HuH-7.5 (cell line): Measurements from ENCODE around the gene CSMD2.

ENCODE experiments used
- DNase-seq: peaks from one replicate; pipeline ENCODE4 v3.0.0; 2011; ENCODE audit warnings: low spot score

CSMD2 gene

DNA sequence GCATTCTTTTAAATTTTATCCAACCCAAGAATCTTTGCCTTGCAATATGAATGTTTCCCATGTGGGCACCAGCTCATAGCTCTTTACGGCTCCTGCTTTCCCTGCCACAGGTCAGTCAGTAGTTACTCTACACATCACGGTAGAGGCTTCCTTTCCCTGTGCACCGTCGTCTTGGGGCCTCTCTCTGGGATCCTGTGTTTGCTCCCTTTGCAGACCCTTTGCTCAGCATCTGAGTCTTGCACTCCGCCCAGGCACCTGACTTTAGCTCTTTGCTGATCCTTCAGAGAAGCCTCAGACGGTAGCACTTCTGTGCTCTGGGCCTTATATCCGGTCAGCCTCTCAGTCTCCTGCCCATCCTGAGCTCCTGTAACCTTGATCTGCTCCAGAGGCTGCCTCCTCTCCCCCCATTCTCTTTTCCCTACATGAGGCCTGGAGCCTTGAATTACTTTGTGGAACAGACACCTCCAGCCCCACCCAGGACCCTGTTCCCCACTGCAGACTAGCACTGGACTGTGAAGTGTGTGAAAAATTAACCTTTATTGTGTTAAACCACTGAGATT is 484.7 kb downstream of the CSMD2 start:
- DNase-seq, result no peak

DNA sequence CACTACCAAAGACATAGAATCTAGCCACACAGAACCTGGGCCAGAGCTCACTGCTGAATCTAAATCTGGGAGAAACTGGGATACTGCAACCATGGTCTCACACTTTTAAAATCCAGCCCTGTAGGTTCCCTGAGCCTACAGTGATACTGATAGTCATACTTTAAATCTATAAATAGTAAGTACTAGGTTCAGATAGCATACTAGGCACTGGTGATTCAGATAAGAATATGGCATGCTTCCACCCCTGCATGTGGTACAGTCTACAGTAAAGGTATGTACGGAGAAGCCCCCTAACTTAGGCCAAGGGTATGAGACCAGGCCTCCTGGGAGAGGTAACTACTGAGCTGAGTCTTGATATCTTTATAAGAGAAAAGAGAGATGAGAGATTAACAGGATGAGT is 494.5 kb downstream of the CSMD2 start:
- no peak for DNase-seq

DNA sequence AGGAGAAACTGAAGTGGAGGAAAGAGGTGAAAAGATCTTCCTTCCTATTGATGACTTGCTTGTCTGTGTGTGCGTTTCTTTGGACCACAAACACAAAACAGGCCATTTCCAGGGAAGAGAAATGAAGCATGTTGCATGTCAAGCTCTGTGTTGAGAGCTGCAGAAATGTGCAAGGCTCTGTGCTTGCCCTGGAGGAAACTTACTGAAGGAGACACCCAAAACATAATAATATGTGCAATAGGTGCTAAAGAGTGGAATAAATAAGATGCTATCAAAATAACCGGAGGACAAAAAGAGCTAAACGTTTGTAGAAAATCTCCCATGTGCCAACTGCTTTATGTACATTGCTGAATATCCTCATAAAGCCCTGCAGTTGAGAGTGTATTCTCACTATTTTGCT is 496.3 kb downstream of the CSMD2 start:
- no peak for DNase-seq

DNA sequence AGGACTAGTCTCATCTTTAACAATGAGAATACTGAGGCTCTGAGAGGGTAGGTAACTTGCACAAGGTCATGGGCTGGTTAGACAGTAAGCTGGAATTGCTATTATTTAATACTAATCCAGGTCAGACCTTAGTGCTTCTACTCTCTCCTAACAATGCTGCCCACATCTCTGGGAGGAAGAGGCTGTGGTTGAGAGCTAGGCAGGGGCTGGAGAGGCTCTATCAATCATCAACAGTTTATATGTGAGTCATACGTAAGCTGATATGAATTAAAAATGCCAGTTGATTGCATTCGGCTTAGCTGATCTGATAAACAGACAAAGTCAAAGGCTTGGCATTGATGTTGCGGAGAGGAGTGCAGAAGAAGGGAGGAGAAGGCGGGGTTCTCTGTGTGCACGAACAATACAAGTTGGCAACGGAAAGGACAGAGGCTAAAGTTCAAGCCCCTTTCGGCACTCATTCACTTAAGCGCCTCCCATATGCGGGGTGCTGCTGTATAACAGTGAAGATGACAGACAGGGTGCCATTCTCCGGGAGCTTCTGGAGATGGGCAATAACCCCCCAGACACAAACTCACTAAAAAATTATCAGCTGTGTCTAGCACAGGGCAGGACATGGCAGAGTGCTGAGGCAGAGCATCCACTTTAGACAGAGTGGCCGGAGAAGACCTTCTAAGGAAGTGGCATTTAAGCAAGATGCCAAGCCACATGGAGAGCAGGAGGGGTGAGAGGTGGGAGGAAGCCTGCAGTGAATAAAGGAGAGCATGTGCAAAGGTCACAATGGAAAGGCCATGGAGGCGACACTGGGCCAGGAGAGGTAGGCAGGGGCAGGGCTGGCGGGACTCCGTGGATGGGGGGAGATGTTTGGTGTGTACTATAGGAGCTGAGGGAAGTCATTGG is 497.4 kb downstream of the CSMD2 start:
- DNase-seq, result no peak

DNA sequence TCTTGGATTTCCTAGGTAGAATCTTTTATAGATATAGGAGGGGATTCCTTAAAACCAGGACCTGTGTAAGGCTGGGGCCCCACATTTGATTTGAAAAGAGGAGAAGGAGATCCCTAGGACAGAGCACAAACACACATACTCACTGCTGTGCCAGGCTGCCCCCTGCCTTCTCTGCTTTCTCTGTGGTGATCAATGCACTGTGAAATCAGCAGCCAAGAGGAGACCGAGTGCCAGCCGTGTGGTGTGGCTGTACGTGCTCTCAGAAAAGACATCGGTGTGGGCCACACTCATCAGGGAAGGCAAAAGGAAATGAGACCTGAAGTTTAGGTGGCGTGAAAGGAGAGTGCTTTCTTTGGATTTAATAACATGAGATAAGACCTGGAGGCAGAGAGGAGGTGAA is 498.4 kb downstream of the CSMD2 start:
- DNase-seq, result no peak

DNA sequence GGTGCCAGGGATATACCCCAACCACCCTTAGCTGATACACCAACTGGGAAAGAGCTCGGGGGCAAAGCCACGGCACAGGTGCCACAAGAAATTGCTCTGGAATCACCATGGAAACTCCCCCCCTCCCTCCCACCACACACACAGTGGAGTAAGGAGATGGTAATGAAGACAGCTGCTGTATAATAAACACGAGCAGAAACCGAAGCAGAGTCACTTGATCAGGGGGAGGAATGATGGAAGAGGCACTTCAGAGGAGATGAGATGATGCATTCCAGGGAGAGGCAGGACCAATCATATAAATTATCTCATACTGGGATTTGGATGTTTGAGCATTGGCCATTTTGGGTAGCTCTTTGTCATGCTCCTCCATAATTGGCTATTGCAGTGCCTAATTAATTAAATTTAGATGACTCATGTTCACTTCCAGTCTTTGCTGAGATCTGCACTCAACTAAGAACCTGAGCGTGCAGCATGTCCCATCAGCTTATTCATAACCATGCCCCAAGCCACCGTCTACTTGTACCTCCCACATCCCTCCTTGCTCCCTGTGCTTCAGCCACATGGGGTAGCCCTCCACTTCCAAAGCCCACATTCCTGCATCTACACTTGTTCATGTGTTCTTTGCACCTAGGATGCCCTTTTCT is 503.1 kb downstream of the CSMD2 start:
- no peak for DNase-seq

DNA sequence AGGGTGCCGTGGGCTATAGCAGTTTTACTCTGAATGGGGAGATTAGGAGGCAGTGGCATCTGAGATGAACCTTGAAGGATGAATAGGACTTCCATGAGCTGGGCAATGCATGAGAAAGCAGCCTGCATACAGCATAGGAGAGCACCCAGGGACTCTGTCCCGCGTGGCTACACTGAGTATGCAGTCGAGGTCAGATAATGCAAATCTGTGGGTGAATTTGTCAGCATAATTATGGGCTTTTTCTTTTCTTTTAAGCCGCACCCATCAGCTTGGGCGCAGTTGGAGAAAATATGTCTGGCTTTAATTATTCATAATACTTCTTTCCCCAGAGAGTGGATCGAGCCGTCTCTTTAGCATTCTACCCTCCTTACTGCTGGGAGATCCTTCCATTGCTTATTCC is 504.1 kb downstream of the CSMD2 start:
- DNase-seq, result no peak

DNA sequence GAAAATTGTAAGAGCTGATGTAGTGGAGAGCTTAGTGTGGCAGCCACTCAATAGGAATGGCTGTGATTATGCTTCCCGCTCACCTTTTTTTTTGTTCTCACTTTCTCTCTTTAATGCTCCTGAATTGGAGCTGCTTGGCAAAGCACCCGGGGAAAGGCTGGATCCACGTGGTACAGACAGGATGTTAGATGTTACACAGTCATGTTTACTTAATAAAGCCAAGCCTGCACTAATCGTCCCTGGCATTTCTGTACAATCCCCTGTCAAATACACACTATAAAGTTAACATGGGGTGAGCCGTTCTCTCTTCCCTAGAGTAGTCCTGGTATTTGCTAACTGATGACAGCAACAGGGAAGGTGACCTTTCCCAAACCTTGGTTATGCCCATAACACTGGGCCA is 504.8 kb downstream of the CSMD2 start:
- no peak for DNase-seq

DNA sequence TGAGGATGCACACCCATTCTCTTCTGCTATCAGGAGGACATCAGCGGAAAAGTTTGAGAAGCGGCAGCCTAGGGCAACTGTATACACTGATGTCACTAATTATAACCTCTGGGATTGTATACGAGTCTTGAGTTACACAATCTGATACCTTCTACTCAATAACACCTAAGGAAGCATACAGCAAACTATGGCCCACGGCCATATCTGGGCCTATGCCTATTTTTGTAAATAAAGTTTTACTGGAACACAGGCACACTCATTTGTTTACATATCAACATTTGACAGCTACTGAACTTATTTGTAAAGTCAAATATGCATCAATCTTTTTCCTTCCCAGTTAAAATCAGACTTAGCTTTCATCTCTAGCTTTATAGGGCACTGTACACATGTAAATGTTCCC is 505.4 kb downstream of the CSMD2 start:
- DNase-seq, result no peak

DNA sequence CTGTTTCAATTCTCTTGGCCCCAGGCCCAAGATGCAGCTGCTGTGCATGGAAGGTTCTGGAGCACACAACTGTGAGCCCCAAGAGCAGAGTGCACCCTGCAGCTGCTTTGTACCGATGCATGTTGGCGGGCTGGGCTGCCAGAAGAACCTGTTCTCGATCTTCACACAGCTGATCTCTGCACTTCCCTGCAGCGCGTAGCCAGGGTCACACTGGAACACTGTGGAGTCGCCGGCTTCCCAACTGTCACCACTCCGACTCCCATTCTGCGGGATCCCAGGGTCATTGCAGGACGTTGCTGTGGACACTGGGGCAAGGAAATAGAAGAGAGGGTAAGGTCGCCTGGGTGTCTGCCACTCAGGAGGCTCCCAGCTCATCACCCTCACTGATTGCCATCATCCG is 507.2 kb downstream of the CSMD2 start:
- no peak for DNase-seq

DNA sequence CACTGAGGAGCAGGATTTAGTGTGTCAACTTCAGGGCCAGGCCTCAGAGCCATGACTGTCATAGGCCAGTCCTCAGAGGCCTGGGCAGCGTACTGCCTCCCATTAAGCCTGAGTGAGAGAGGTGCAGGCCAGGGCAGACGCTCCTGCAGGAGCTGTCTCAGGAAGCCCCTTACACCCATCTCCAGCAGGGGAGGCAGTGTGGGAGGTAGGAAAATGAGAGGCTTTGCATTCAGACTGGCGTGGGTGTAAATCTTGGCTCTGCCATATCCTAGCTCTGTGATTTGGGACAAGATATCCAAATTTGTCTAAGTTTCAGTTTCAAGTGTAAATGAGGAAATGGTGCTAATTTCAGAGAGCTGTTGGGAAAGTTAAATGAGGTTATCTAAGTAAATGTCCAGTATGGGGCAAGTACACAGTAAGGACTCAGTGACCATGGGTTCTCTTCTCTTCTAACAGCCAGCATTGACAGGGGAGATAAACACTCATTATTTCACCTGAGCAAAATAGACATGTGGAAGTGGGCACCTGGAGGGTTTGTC is 508.5 kb downstream of the CSMD2 start:
- no peak for DNase-seq

DNA sequence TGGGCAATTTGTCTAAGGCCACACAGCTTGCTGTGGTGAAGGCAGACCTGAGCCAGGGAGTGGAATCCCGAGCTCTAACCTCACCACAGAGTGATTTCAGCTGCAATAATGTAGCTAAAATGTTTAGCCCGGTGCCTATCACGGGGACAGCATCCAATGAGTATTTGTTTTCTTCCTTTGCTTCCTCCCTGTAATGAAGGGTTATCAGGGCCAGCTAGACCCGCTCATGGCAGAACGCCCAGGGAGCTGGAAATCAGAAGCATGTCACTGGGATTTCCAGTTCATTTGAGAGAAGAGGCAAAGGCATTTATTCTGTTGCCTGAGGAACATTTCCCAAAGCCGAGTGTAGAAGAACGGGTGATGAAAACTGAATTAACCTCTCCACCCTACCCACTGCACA is 509.5 kb downstream of the CSMD2 start:
- no peak for DNase-seq

DNA sequence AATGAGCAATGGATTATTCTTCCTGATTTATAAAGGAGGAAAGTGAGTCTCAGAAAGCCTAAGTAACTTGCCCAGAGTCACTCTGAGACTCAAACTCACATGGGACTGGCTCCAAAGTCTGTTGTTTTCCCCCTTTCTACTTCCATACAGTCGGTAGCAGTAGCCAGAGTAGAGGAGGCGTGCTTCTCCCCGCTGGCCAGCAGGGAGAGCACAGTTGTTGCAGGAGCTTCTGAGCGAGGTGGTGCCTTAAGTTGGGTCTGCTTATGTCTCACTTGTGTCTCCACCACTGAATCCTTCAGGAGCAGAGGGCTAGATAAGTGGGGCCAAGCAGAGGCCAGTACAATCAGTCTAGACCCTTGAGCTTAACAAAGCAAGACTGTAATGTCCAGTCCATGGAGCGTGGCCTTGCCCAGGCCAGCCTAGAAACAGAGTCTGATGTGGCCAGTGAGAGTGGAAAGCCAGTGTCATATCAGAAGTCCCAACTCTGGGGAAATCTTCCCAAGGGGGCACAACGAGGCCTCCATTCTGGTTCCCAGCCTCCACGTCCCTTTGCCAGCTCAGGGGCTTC is 510.7 kb downstream of the CSMD2 start:
- DNase-seq, result no peak

DNA sequence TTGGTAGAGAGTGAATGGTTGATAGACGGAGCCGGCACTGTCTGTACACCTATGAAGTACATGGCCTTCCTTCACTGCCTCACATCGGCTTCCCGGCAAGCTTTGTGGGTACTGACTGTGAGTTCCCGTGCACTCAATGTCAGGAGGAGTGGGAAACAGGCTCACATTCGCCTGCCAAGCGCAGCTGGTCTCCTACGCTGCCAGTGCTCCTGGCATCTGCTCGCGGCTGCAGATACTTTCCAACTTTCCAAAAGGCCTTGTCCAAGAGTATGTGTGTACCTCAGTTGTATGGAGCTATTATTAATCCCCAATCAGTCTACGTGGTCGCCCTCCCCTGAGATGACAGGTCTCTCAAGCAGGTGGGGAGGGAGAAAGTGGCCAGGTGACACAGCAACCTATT is 511.8 kb downstream of the CSMD2 start:
- DNase-seq, result no peak

DNA sequence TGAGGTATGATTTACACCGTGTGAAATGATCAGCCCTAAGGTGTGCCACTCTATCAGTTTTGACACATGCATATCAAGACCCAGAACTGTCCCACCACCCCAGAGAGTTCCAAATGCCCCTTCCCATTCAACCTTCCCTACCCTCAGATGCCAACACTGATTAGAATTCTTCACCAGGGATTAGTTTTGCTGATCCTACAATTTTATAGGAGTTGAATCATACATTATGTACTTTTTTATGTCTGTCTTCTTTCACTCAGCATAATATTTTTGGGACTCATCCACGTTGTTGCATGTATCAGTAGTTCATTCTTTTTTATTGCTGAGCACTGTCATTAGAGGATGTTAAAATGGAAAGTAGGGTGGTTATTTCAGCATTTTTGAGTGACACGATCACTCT is 514.3 kb downstream of the CSMD2 start:
- DNase-seq, result no peak

DNA sequence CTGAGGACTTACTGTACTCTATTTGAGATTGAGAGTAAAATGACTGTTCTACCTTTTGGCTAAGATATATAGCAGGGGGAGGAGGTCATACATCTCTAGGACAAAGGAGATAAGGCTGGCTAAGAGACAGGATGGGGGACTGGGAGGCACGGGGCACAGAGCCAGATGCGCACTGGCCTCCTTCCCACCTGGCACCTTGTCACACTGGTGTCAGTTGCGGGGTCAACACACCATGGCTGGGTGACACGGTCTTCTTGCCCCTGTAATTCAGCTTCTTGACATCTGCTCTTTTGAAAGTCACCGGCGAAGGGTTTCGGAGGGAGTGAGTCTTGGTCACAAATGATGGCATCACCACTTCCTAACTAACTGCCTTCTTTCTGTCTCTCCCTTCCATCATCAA is 515.3 kb downstream of the CSMD2 start:
- DNase-seq, result no peak

DNA sequence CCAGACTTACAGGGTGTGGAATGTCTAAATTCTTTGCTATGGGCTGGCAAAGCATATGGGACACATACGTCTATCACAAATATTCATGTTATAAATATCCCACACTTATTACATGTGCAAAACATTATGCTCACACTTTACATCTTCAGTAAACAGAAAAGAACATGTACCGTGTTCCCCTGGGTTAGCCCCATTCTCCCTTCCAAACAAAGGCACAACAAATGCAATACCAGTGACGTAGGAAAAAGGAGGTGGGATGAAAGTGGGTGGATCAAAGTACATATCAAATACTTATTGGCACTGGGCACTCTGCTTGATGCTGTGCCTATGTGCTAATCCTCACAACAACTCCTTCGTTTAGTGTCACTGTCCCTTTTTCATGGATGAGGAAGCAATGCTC is 521.8 kb downstream of the CSMD2 start:
- DNase-seq, result no peak

DNA sequence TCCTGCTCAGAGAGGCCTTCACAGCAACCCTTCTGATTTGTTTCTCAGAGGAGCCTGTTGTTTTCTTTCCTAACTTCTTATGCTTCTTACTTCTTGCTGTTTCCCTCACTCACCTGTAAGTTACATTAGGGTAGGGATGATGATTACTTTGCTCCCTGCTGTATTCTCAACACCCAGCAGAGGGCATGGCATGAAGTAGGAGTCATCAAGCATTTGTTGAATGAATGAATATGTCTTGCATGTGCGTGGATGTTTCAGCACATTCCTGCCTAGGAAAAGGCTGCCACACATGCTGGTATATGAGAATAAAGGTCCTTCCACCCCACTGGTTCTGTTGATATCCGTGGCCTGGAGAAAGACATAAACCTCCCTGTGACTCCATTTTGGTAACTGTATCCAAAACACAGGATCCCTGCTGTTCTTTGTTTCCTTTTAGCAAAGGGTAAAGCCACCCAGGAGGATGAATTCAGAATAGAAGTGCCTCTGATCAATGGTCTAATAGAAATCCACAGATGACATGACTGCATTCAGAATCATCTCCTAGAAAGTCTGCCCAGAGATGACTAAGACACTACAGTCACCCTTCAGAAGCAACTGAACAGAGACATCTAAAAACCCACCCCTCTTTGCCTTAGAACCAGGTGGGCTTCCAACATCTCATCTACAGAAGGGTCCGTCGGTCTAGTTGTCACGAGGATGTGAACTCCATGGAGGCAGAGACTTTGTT is 523.8 kb downstream of the CSMD2 start:
- DNase-seq, result peak; percentile 34

DNA sequence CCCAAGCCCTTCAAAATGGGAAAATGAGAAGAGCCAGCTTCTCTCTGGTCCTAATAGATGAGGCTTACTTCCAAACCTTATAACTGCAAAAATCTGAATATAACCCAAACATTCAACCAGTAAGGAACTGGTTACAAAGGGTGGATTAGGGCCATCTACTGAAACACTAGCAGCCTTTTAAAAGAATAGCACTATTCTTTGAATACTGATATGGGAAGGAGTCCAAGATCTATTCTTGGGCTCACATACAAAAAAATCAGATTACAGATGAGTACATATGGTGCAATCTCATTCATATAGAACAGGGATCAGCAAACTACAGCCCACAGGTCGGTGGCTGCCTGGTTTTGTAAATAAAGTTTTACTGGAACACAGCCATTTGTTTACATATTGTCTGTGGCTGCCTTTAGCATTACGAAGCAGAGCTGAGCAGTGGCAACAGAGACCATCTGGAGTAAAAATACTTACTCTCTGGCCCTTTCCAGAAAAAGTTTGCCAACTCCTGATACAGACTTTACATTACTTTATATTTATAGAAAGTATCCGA is 524.8 kb downstream of the CSMD2 start:
- no peak for DNase-seq

DNA sequence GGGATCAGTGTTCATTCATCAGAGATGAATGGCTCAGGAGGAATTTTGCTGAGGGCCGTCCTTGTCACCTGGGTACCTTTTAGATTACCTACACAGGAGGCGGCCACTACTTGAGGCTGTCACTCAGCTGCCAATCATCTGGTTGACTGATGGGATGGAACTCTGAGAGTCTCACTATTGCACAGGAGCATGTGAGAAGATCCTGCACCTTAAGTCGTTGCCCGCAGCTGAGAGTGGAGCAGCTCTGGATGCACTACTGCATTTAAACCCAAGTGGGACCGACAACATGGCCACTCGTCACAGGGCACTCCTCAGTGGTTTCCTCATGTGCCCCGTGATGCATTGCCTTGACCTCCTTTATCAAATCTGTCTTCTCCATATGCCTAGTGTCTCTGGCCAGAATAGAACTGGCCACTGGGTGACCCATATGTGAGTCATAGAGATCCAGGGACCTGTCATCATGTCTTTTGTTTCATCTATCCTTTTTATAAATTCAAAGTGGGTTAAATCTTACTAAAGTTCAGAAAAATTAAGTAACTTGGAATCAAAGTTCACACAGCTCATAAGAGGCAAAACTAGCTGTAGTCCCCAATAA is 527.1 kb downstream of the CSMD2 start:
- DNase-seq, result no peak

DNA sequence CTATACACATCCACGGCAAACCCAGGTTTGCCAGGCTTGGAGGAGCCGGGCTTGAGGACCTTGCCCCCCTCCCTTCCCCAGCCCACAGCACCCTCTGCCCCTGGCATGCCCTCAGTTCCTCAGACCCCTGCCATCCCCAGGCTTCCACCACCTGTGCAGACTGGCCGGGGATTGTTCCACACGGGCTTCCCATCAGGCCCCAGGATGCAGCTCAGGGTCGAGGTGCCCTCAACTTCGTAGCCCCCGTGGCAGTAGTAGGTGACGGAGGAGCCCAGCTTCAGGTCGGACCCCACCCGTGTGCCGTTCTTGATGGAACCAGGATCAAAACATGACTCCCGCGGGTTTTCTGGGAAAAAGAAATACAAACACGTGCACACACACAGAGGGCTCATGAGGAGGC is 528.8 kb downstream of the CSMD2 start:
- DNase-seq, result no peak
